IMR-90 (cell line): ENCODE measurements around the gene GLDC. TPM values are rescaled to one million over a fixed set of nuclear protein-coding genes. Genes with fewer than 3 reads are reported as not detected.

ENCODE experiments used
- ATAC-seq: fragments of 200-7000 bp; cut with Tn5 transposase; 2 replicates; pipeline ENCODE4 v1.9.1; 2020; ENCODE audit warnings: low read depth, mild to moderate bottlenecking, moderate library complexity
- Bru-seq: library from RNA; stranded (reverse); fragments of 400-500 nt; gene quantifications from one replicate; lab custom pipeline; 2021; lab: Mats Ljungman, UMichigan
- BruChase-seq, 2 experiments: library from RNA; stranded (reverse); fragments of 400-500 nt; gene quantifications; one replicate each; lab custom pipeline; 2021; lab: Mats Ljungman, UMichigan
- BruUV-seq: library from RNA; stranded (reverse); fragments of 400-500 nt; replicated peaks from 2 replicates; lab custom pipeline; 2021; lab: Mats Ljungman, UMichigan
- CTCF ChIA-PET: fragments of 300-600 bp; formaldehyde crosslinking; extraction: SDS; loops from one replicate; lab custom pipeline; 2021; ENCODE audit warnings: antibody characterized with exemption; lab: Yijun Ruan, JAX
- POLR2A ChIA-PET: fragments of 300-600 bp; sonication (Branson Sonifier 250); formaldehyde crosslinking; loops from one replicate; lab custom pipeline; 2022; ENCODE audit warnings: antibody characterized with exemption; ENCODE audit not compliant: unreplicated experiment; lab: Charles Lee
- DNase-seq: peaks from one replicate; pipeline ENCODE4 v3.0.0; 2013
- H2AFZ ChIP-seq: replicated peaks from 2 replicates; pipeline ENCODE3; 2013; ENCODE audit warnings: low read length, mild to moderate bottlenecking; ENCODE audit not compliant: poor library complexity
- H2AK5ac ChIP-seq: 2 replicates; pipeline ENCODE4 v1.6.1; 2013; ENCODE audit warnings: low read depth, low read length, inconsistent platforms
- H2AK9ac ChIP-seq: replicated peaks from 2 replicates; pipeline ENCODE3; 2013; ENCODE audit warnings: mild to moderate bottlenecking, low read depth, low read length, moderate library complexity; ENCODE audit not compliant: poor library complexity
- H2BK120ac ChIP-seq: 2 replicates; pipeline ENCODE4 v1.6.1; 2013; ENCODE audit warnings: low read depth, low read length, inconsistent platforms
- H2BK15ac ChIP-seq: 3 replicates; pipeline ENCODE4 v1.6.1; 2013; ENCODE audit warnings: low read depth, low read length, inconsistent platforms
- H2BK20ac ChIP-seq: 2 replicates; pipeline ENCODE4 v1.6.1; 2013; ENCODE audit warnings: low read depth, mild to moderate bottlenecking, inconsistent platforms, low read length, moderate library complexity
- H2BK5ac ChIP-seq: 2 replicates; pipeline ENCODE4 v1.6.1; 2013; ENCODE audit warnings: mild to moderate bottlenecking, low read depth, low read length, inconsistent platforms; ENCODE audit not compliant: poor library complexity, severe bottlenecking
- H3K14ac ChIP-seq: replicated peaks from 2 replicates; pipeline ENCODE4 v1.6.1; 2013; ENCODE audit warnings: low read depth, low read length, inconsistent platforms
- H3K18ac ChIP-seq: 2 replicates; pipeline ENCODE4 v1.6.1; 2013; ENCODE audit warnings: low read depth, low read length, control low read depth
- H3K23ac ChIP-seq: 2 replicates; pipeline ENCODE4 v1.6.1; 2013; ENCODE audit warnings: low read depth, low read length, inconsistent platforms
- H3K27ac ChIP-seq: 2 replicates; pipeline ENCODE4 v1.5.1; 2013; ENCODE audit warnings: mild to moderate bottlenecking, control low read depth, low read length; ENCODE audit not compliant: insufficient read depth
- H3K27me3 ChIP-seq: 2 replicates; pipeline ENCODE4 v1.6.1; 2013; ENCODE audit warnings: low read length; ENCODE audit not compliant: control insufficient read depth, insufficient read depth
- H3K36me3 ChIP-seq: 2 replicates; pipeline ENCODE4 v1.6.1; 2013; ENCODE audit warnings: low read length, mixed read lengths; ENCODE audit not compliant: control insufficient read depth, insufficient read depth
- H3K4ac ChIP-seq: 2 replicates; pipeline ENCODE4 v1.6.1; 2013; ENCODE audit warnings: low read depth, low read length, inconsistent platforms
- H3K4me1 ChIP-seq: 2 replicates; pipeline ENCODE4 v1.6.1; 2013; ENCODE audit warnings: low read length, mixed read lengths; ENCODE audit not compliant: control insufficient read depth, insufficient read depth
- H3K4me2 ChIP-seq: 2 replicates; pipeline ENCODE4 v1.6.1; 2013; ENCODE audit warnings: low read depth, mild to moderate bottlenecking, control low read depth, low read length, moderate library complexity
- H3K4me3 ChIP-seq: 2 replicates; pipeline ENCODE4 v1.5.1; 2013; ENCODE audit warnings: low read depth, mild to moderate bottlenecking, control low read depth, low read length, moderate library complexity; ENCODE audit not compliant: insufficient read depth
- H3K56ac ChIP-seq: 2 replicates; pipeline ENCODE4 v1.6.1; 2013; ENCODE audit warnings: low read length, inconsistent platforms; ENCODE audit not compliant: insufficient read depth; ENCODE audit errors: extremely low read depth
- H3K79me1 ChIP-seq, 2 experiments: 2 replicates each; pipeline ENCODE4 v1.6.1; 2013; ENCODE audit warnings: low read length in 2 of 2, inconsistent platforms in 1 of 2, low read depth in 1 of 2
- H3K9ac ChIP-seq: 2 replicates; pipeline ENCODE4 v1.6.1; 2013; ENCODE audit warnings: low read depth, low read length, control low read depth
- H3K9me1 ChIP-seq: 2 replicates; pipeline ENCODE4 v1.6.1; 2013; ENCODE audit warnings: low read length, inconsistent platforms; ENCODE audit not compliant: insufficient read depth
- H3K9me3 ChIP-seq: 2 replicates; pipeline ENCODE4 v1.6.1; 2013; ENCODE audit warnings: low read length; ENCODE audit not compliant: control insufficient read depth, insufficient read depth
- H4K20me1 ChIP-seq: 2 replicates; pipeline ENCODE4 v1.6.1; 2013; ENCODE audit warnings: low read length, inconsistent platforms; ENCODE audit not compliant: insufficient read depth
- H4K5ac ChIP-seq: 2 replicates; pipeline ENCODE4 v1.6.1; 2013; ENCODE audit warnings: mild to moderate bottlenecking, low read depth, low read length, control low read depth
- H4K8ac ChIP-seq, 2 experiments: 2 replicates each; pipeline ENCODE4 v1.6.1; 2013; ENCODE audit warnings: low read depth in 2 of 2, low read length in 2 of 2, control low read depth in 1 of 2, inconsistent platforms in 1 of 2
- H4K91ac ChIP-seq: 2 replicates; pipeline ENCODE4 v1.6.1; 2013; ENCODE audit warnings: low read depth, low read length, inconsistent platforms; ENCODE audit not compliant: insufficient read depth
- MXI1 ChIP-seq: IDR thresholded peaks from 2 replicates; pipeline ENCODE4 v1.6.1; 2012; ENCODE audit warnings: low read depth, mild to moderate bottlenecking, low read length, moderate library complexity, borderline replicate concordance
- WGBS, 2 experiments: methylation state at CpG; one replicate each; pipeline versions ENCODE4 v1.1.5 to v1.1.7; 2013; ENCODE audit warnings: missing lambda C conversion rate in 2 of 2; ENCODE audit not compliant: insufficient read length in 1 of 2; ENCODE audit errors: extremely low coverage in 2 of 2; 5-methylcytosine and 5-hydroxymethylcytosine counted together
- dilution Hi-C: fragments of 300-500 bp; cut with HindIII; formaldehyde crosslinking; loops from one replicate; pipeline ENCODE4 v1.14.3; 2018; ENCODE audit warnings: low sequenced_read_pairs; ENCODE audit not compliant: unreplicated experiment
- in situ Hi-C: fragments of 300-500 bp; cut with MboI; formaldehyde crosslinking; loops from 3 replicates; pipeline ENCODE4 v1.14.3; 2019; ENCODE audit warnings: low sequenced_read_pairs, inconsistent platforms, mixed read lengths
- intact Hi-C: fragments of 100-400 bp; cut with micrococcal nuclease; formaldehyde crosslinking; loops from 2 replicates; pipeline ENCODE4 v1.10.0; 2022
- long read RNA-seq: library from polyadenylated mRNA; unstranded; transcript quantifications from one replicate; pipeline ENCODE4 v2.0.0, GENCODE V29; 2021; ENCODE audit not compliant: unreplicated experiment
- polyA plus RNA-seq, 3 experiments: library from polyadenylated mRNA; depleted of rRNA; stranded (reverse); fragments of >200 nt; gene quantifications; 2 replicates each; pipeline ENCODE4 v1.2.3, GENCODE V29; 2012; ENCODE audit warnings: low replicate concordance in 1 of 3
- total RNA-seq: library from RNA; depleted of rRNA; stranded (reverse); fragments of >200 nt; gene quantifications from 2 replicates; pipeline ENCODE4 v1.2.3, GENCODE V29; 2012; rRNA removed

GLDC gene
- 0.36 and 0.83 TPM in 2 replicates for total RNA-seq
- 0.13 and 0.50 TPM in 2 replicates for polyA plus RNA-seq (2012; rRNA removed)
- 0.04 TPM in 1 of 2 replicates, not detected in the other for polyA plus RNA-seq (2012; cell fraction: cytosol; rRNA removed)
- 0.08 TPM in 1 of 2 replicates, not detected in the other for polyA plus RNA-seq (2012; cell fraction: nucleus; rRNA removed; ENCODE audit: low replicate concordance)
- percentile 4 among the genes with signal in this experiment for Bru-seq, nascent RNA
- BruChase-seq, experiment 1, labeled RNA remaining after a 6-hour chase: percentile 10 among the genes with signal in this experiment
- percentile 8 among the genes with signal in this experiment for BruChase-seq, experiment 2, labeled RNA remaining after a 2-hour chase
- long read RNA-seq: 0 reads

DNA sequence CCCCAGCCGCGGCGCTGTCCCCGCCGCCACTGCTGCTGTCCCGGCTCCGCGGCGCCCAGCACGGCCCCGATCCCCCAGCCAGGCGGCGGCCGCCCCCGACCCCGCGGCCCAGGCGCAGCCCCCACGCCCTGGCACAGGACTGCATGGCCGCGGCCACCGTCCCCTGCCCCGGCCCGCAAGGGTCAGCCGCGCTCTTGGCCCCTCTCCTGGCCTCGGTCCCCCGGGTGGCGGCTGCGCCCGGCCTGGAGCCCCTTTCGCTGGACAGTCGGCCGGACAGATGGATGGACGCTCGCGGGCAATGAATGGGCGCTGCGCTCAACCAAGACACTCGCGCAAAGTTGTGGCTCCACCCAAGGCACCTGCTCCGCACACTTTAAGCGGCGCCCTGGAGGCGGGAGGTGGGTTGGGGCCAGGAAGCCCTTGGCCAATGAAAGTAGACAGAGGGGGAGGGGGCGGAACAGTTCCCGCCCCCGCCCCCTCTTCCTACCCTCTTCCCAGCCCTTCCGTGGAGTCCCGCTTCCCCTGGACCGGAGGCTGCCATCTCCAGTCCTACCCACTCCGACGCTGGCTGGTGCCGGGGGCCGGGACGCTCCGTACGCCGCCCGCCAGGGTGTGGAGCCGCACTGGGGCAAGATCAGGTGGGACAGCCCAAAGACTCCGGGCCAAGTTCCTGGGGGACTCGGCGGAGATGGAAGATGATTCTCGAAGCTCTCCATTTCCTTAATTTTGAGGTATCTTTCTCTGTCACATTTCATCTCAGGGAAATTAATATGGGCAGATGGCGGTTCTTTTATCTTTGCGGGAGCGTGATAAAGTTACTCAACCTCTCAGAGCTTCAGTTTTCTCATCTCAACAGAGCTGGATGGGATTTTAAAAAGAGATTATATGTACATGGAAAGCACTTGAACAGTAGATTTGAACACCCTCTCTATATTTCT is at the start of gene GLDC:
GLDC (minus strand) TSS at position 375 of the 938 bp plus-strand sequence; CDS start at position 145, 230 bp downstream.
- no TSS peak for BruUV-seq
- Histone ChIP-seq H4K5ac (no peak within 1 kb of the TSS), H2BK120ac (no peak within 1 kb of the TSS), H3K14ac (no peak within 1 kb of the TSS), H3K4ac (no peak within 1 kb of the TSS), H3K9me1 (no peaks in the 10 kb centered on the region), H3K4me2 (peak within 1 kb of the TSS; percentile 74; the same call in 1 of the 2 replicates), H2BK15ac (no peak within 1 kb of the TSS), H4K8ac (no peak within 1 kb of the TSS), H3K27me3 (peaks cover 56% of the 10 kb centered on the region), H2AK5ac (no peak within 1 kb of the TSS), H4K91ac (no peak within 1 kb of the TSS), H2BK5ac (no peak within 1 kb of the TSS), H3K9ac (no peak within 1 kb of the TSS), H3K27ac (no peak within 1 kb of the TSS), H3K23ac (no peak within 1 kb of the TSS; the same call in 1 of the 2 replicates), H2AK9ac (no peak within 1 kb of the TSS), H3K4me1 (no peaks in the 10 kb centered on the region; the same call in 1 of the 2 replicates), H3K4me3 (peak within 1 kb of the TSS; percentile 16; the same call in 1 of the 2 replicates), H3K36me3 (no peaks in the 10 kb centered on the region), H3K79me1 (no peaks in the 10 kb centered on the region), H2AFZ (peak within 1 kb of the TSS; percentile 81), H2BK20ac (no peak within 1 kb of the TSS), H3K9me3 (no peaks in the 10 kb centered on the region), H3K18ac (no peak within 1 kb of the TSS), H4K20me1 (no peaks in the 10 kb centered on the region), H3K56ac (no peak within 1 kb of the TSS)
- dilution Hi-C loops: no loop called here
- 2% methylated on average over 37 of the region's 68 CpGs; no CpG with 5 or more reads in 1 of the 2 experiments for WGBS, 2 experiments
- TF ChIP-seq MXI1: no peak
- in situ Hi-C loops: no loop called here
- intact Hi-C loops: no loop called here
- ChIA-PET CTCF (no interaction called here), POLR2A (no interaction called here)
- peak; percentile 52 for ATAC-seq
- DNase-seq: no peak
